A673 (cell line): ENCODE measurements around the gene ACTL6B. TPM values are rescaled to one million over a fixed set of nuclear protein-coding genes. Genes with fewer than 3 reads are reported as not detected.
"Not testable (repeated sequence)": the region's sequence is repeated elsewhere in the genome, so short reads cannot be mapped to it uniquely, and the experiment has no call there.

ENCODE experiments used
- BruUV-seq: library from RNA; stranded (reverse); fragments of 400-500 nt; replicated peaks from 2 replicates; lab custom pipeline; 2021; lab: Mats Ljungman, UMichigan
- CTCF ChIA-PET: fragments of 300-600 bp; sonication (Branson Sonifier 250); formaldehyde crosslinking; loops from one replicate; lab custom pipeline; 2022; ENCODE audit warnings: antibody characterized with exemption; lab: Charles Lee
- POLR2A ChIA-PET: fragments of 300-600 bp; sonication (Branson Sonifier 250); formaldehyde crosslinking; loops from one replicate; lab custom pipeline; 2022; ENCODE audit warnings: antibody characterized with exemption; ENCODE audit not compliant: low non-redundant PET; lab: Charles Lee
- DNase-seq: peaks from one replicate; pipeline ENCODE4 v3.0.0-alpha.2; 2015; ENCODE audit warnings: low spot score
- H3K27ac ChIP-seq: fragments of 200-600 bp; sonication (generic); 2 replicates; pipeline ENCODE4 v1.5.1; 2016; ENCODE audit warnings: mixed run types, low read depth, mild to moderate bottlenecking, mixed read lengths, antibody characterized with exemption, low read length; ENCODE audit not compliant: poor library complexity, severe bottlenecking
- H3K27me3 ChIP-seq: fragments of 200-600 bp; sonication (generic); replicated peaks from 2 replicates; pipeline ENCODE4 v1.6.1; 2017; ENCODE audit warnings: mixed run types, low read depth, mild to moderate bottlenecking, mixed read lengths, antibody characterized with exemption, low read length; ENCODE audit not compliant: insufficient read depth, poor library complexity
- H3K36me3 ChIP-seq: fragments of 200-600 bp; sonication (generic); 2 replicates; pipeline ENCODE4 v1.6.1; 2016; ENCODE audit warnings: mixed run types, mild to moderate bottlenecking, mixed read lengths, antibody characterized with exemption, low read length; ENCODE audit not compliant: insufficient read depth, poor library complexity, severe bottlenecking
- H3K4me1 ChIP-seq: fragments of 200-600 bp; sonication (generic); 2 replicates; pipeline ENCODE4 v1.6.1; 2017; ENCODE audit warnings: mixed run types, mild to moderate bottlenecking, mixed read lengths, antibody characterized with exemption, low read length; ENCODE audit not compliant: insufficient read depth, poor library complexity, severe bottlenecking
- H3K4me3 ChIP-seq: fragments of 200-600 bp; sonication (generic); 2 replicates; pipeline ENCODE4 v1.5.1; 2016; ENCODE audit warnings: low read depth, mixed run types, mild to moderate bottlenecking, mixed read lengths, low read length; ENCODE audit not compliant: poor library complexity, severe bottlenecking
- H3K9me3 ChIP-seq: fragments of 200-600 bp; sonication (generic); 2 replicates; pipeline ENCODE4 v1.6.1; 2016; ENCODE audit warnings: mixed run types, low read depth, mild to moderate bottlenecking, mixed read lengths, antibody characterized with exemption, low read length; ENCODE audit not compliant: poor library complexity, severe bottlenecking
- EZH2 ChIP-seq: fragments of 200-600 bp; sonication (generic); IDR thresholded peaks from 2 replicates; pipeline ENCODE4 v1.6.1; 2017; ENCODE audit warnings: borderline replicate concordance, low read depth, mild to moderate bottlenecking, mixed read lengths, antibody characterized with exemption, low read length; ENCODE audit not compliant: poor library complexity, severe bottlenecking
- intact Hi-C: fragments of 100-400 bp; cut with micrococcal nuclease; formaldehyde crosslinking; loops from one replicate; pipeline ENCODE4 v1.10.0; 2022; ENCODE audit not compliant: unreplicated experiment
- total RNA-seq: library from RNA; stranded (reverse); gene quantifications from 2 replicates; pipeline ENCODE4 v1.2.3, GENCODE V29; 2021
- TF ChIP-seq, protein P1 (sequence below): fragments of 300-800, 200-600 bp; sonication (generic); conservative IDR thresholded peaks from 2 replicates; pipeline ENCODE4 v1.5.1; 2017; ENCODE audit warnings: low read depth, mild to moderate bottlenecking, antibody characterized with exemption, low read length, moderate library complexity, mixed read lengths

Gene ACTL6B
- total RNA-seq, 1 experiment from 2014 or later: not detected

DNA sequence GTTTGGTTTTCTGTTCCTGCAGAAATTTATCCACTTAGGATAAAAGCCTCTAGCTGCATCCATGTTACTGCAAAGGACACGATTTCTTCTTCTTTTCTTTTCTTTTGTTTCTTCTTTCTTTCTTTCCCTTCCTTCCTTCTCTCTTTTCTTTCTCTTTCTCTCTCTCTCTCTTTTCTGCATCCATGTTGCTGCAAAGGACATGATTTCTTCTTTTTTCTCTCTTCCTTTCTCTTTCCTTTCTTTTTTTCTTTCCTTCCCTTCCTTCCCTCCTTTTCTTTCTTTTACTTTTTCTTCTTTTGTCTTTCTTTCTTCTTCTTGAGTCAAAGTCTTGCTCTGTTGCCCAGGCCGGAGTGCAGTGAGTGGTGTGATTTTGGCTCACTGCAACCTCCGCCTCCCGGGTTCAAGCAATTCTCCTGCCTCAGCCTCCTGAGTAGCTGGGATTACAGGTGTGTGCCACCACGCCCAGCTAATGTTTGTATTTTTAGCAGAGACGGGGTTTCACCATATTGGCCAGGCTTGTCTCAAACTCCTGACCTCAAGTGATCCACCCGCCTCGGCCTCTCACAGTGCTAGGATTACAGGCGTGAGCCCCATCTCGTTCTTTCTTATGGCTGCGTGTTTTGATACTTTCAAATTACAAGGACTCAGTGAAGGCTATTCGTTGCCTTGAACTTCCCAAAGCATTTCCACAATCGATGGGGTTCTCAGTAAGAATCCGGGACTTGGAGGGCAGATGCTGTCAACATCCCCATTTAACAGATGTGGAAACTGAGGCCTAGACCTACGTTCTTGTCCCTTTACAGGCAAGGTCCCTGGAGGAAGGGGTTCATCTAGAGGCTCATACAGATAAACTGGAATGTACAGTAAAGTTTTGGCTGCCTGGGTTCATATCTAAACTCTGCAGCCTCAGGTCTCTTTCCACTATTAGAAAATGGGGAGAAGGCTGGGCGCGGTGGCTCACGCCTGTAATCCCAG, 15.4 kb upstream of the ACTL6B start:
- CTCF ChIA-PET: interaction anchor here (0.7 kb wide), 1 partner anchor 200 kb away, joined by 4 read pairs; no protein-coding TSS in a partner anchor
- Histone ChIP-seq H3K9me3 (no peaks in the 10 kb centered on the region), H3K27ac (no peak overlapping the region), H3K36me3 (peaks cover 3% of the 10 kb centered on the region), H3K4me1 (no peaks in the 10 kb centered on the region), H3K4me3 (no peak overlapping the region), H3K27me3 (no peaks in the 10 kb centered on the region)
- DNase-seq: no peak
- POLR2A ChIA-PET: interaction anchor here (0.7 kb wide), 2 partner anchors 144 to 580 kb away, joined by 3 to 26 read pairs; no protein-coding TSS in a partner anchor
- no TSS peak for BruUV-seq
- TF ChIP-seq, protein P1, sequence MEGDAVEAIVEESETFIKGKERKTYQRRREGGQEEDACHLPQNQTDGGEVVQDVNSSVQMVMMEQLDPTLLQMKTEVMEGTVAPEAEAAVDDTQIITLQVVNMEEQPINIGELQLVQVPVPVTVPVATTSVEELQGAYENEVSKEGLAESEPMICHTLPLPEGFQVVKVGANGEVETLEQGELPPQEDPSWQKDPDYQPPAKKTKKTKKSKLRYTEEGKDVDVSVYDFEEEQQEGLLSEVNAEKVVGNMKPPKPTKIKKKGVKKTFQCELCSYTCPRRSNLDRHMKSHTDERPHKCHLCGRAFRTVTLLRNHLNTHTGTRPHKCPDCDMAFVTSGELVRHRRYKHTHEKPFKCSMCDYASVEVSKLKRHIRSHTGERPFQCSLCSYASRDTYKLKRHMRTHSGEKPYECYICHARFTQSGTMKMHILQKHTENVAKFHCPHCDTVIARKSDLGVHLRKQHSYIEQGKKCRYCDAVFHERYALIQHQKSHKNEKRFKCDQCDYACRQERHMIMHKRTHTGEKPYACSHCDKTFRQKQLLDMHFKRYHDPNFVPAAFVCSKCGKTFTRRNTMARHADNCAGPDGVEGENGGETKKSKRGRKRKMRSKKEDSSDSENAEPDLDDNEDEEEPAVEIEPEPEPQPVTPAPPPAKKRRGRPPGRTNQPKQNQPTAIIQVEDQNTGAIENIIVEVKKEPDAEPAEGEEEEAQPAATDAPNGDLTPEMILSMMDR: no peak
- TF ChIP-seq EZH2: no peak
- intact Hi-C loops: loop anchor here (5.0 to 10.0 kb wide), 3 partner anchors 39 to 194 kb away; partner anchors contain the start of genes FBXO24, LRCH4 and TSC22D4

DNA sequence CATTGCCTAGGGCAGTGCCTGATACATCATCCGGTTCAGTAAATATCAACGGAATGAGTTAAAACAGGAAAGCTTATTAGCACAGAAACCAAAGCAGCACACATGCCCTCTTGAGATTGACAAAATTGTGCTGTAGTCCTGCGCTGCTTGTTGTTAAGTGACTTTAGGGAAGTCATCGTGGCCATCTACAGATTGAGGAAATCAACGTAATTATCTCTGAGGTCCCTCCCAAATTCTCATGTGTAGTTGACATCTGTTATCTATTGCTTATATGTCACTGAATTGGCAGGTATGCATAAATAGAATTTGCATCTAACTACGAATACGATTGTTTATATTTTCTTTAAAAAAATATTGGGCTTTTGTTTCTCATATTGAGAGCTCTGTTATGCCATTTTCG, 13.8 kb upstream of the ACTL6B start:
- Histone ChIP-seq H3K27ac (no peak overlapping the region), H3K4me1 (no peaks in the 10 kb centered on the region), H3K36me3 (no peaks in the 10 kb centered on the region), H3K4me3 (no peak overlapping the region), H3K9me3 (no peaks in the 10 kb centered on the region), H3K27me3 (no peaks in the 10 kb centered on the region)
- ChIA-PET CTCF (no interaction called here), POLR2A (no interaction called here)
- BruUV-seq: no TSS peak
- DNase-seq: no peak
- no peak for TF ChIP-seq EZH2
- TF ChIP-seq, protein P1: no peak
- intact Hi-C loops: loop anchor here (5.0 to 10.0 kb wide), 3 partner anchors 38 to 193 kb away; partner anchors contain the start of genes FBXO24, LRCH4 and TSC22D4

DNA sequence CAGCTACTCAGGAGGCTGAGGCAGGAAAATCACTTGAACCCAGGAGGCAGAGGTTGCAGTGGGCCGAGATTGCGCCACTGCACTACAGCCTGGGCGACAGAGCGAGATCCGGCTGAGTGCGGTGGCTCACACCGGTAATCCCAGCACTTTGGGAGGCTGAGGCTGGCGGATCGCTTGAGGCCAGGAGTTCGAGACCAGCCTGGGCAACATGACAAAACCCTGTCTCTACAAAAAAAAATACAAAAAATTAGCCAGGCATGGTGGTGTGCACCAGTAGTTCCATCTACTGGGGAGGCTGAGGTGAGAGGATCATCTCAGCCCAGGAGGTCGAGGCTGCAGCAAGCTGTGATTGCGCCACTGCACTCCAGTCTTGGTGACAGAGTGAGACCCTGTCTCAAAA, 12.9 kb upstream of the ACTL6B start:
- H3K36me3 ChIP-seq, H3K27ac ChIP-seq, CTCF ChIA-PET, H3K4me3 ChIP-seq, intact Hi-C loops, DNase-seq, H3K9me3 ChIP-seq, H3K4me1 ChIP-seq, BruUV-seq, POLR2A ChIA-PET, H3K27me3 ChIP-seq: not testable (repeated sequence)
